ENCODE measurements around the gene FGD4. TPM values are rescaled to one million over a fixed set of nuclear protein-coding genes. Genes with fewer than 3 reads are reported as not detected.
"Not testable (repeated sequence)": the region's sequence is repeated elsewhere in the genome, so short reads cannot be mapped to it uniquely, and the experiment has no call there.

FGD4 gene
- total and polyA plus RNA-seq, 5 donors from 2014 or later = 0.02 to 0.67 TPM; not detected in 3

DNA sequence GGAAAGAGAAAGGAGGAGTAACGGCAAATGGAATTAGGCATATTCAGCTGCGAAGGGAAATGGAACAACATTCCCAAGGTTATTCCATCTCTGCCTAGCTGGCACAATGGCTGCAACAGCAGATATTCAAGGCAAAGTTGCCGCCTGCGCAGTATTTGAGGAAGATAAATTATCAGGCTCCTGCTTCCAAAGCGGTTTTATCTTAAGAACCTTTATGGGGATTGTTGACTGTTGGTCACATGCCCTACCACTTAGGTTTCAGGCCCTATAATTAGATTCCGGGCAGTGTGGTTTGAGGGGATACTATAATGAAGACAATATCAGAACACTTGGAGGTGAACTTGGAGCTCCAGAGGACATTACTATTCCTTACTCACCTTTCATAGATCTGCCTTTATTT, 99.7 kb downstream of the FGD4 start:
- no peaks in the 10 kb centered on the region for H3K36me3 Mint-ChIP-seq
- Histone ChIP-seq H3K27me3 (ENCODE audit: control insufficient read depth, insufficient read depth, low read length) (no peaks in the 10 kb centered on the region), H3K4me1 (ENCODE audit: control insufficient read depth, insufficient read depth, low read length, poor library complexity, severe bottlenecking) (no peaks in the 10 kb centered on the region), H3K36me3 (ENCODE audit: control insufficient read depth, insufficient read depth, low read length) (no peaks in the 10 kb centered on the region), H3K27ac (ENCODE audit: insufficient read depth, low read length, poor library complexity, severe bottlenecking) (no peak overlapping the region), H3K4me3 (ENCODE audit: low read depth, low read length) (no peak overlapping the region), H3K9me3 (ENCODE audit: control insufficient read depth in 2 of 2, low read length in 2 of 2) (no peaks in the 10 kb centered on the region)
- ATAC-seq (ENCODE audit: low read depth in 2 of 2) = no peak
- no peaks in the 10 kb centered on the region for H3K4me1 Mint-ChIP-seq
- no peak overlapping the region for H3K4me3 Mint-ChIP-seq
- no peak for DNase-seq
- H3K9me3 Mint-ChIP-seq = no peaks in the 10 kb centered on the region
- no peak overlapping the region for H3K27ac Mint-ChIP-seq
- peaks cover 9% of the 10 kb centered on the region for H3K27me3 Mint-ChIP-seq

DNA sequence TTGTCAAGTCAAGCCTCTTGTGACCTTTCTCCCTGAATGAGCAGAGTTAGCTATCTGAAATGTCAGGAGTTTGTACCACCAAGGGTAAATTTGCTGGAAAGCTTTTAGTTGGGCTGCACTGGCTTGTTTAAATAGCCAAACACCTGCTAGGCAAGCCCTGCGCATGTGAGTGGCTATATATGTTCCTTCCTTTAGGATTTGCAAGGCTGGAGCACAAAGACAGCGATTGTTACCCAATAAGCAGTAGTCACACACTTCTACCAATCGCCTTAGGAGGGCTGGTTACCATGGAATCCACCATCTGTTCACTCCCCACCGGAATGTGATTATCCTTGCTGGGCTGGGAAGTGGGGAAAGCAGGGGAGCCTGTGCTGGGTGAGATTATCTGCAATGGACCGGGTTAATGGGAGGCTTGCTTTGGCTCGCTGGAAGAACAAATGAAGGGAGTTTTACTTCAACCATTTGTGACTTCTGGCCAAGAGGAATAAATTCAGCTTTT, 102.5 kb downstream of the FGD4 start:
- Histone ChIP-seq H3K4me3 (ENCODE audit: low read depth, low read length) (no peak overlapping the region), H3K27ac (ENCODE audit: insufficient read depth, low read length, poor library complexity, severe bottlenecking) (no peak overlapping the region), H3K4me1 (ENCODE audit: control insufficient read depth, insufficient read depth, low read length, poor library complexity, severe bottlenecking) (no peaks in the 10 kb centered on the region), H3K27me3 (ENCODE audit: control insufficient read depth, insufficient read depth, low read length) (no peaks in the 10 kb centered on the region), H3K36me3 (ENCODE audit: control insufficient read depth, insufficient read depth, low read length) (no peaks in the 10 kb centered on the region), H3K9me3 (ENCODE audit: control insufficient read depth in 2 of 2, low read length in 2 of 2) (no peaks in the 10 kb centered on the region)
- no peak for ATAC-seq (ENCODE audit: low read depth in 2 of 2)
- DNase-seq = no peak
- Mint-ChIP-seq H3K27ac (no peak overlapping the region), H3K4me3 (no peak overlapping the region), H3K4me1 (no peaks in the 10 kb centered on the region), H3K36me3 (no peaks in the 10 kb centered on the region), H3K9me3 (no peaks in the 10 kb centered on the region), H3K27me3 (peaks cover 9% of the 10 kb centered on the region)

DNA sequence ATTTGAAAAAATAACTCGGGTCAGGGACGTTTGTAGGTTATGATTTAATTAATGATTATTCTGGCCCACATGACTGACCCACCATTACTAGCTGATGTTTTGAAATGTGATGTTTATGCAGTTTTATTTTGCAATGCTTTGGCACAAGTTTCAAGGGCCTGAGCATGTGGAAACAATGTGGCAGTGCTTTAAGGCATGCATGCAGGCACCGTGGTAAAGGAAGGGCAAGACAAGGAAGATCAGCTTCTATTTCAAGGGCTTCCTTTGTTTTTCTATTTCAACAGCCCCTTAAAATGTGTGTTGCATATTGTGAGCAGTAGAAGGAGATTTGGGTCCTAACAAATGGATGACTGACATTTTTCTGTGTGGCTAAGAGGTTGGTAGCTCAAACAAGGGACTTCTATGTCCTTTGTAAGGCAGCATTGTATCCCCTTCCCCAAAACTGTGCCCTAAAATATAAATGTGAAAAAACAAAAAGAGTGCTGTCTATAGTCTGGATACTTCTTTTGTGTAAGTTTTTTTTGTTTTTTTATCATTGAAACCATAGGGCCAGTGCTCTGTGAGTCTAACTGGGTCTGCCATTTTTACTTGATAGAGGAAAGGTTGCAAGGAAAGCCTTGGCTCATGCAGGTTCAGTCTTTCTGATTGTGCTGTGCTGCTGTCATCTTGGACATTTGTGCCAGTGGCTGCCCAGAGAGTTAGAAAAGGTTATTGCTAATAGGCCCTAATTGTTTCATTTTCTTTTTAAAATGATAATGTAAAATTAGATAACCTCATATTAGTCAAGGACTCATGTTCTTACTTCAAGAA, 103.5 kb downstream of the FGD4 start:
- Histone ChIP-seq H3K27ac (ENCODE audit: insufficient read depth, low read length, poor library complexity, severe bottlenecking) (no peak overlapping the region), H3K36me3 (ENCODE audit: control insufficient read depth, insufficient read depth, low read length) (no peaks in the 10 kb centered on the region), H3K4me1 (ENCODE audit: control insufficient read depth, insufficient read depth, low read length, poor library complexity, severe bottlenecking) (no peaks in the 10 kb centered on the region), H3K4me3 (ENCODE audit: low read depth, low read length) (no peak overlapping the region), H3K9me3 (ENCODE audit: control insufficient read depth in 2 of 2, low read length in 2 of 2) (no peaks in the 10 kb centered on the region), H3K27me3 (ENCODE audit: control insufficient read depth, insufficient read depth, low read length) (no peaks in the 10 kb centered on the region)
- DNase-seq (no peak), ATAC-seq (ENCODE audit: low read depth in 2 of 2) (no peak)
- Mint-ChIP-seq H3K27ac (no peak overlapping the region), H3K4me3 (no peak overlapping the region), H3K36me3 (no peaks in the 10 kb centered on the region), H3K4me1 (no peaks in the 10 kb centered on the region), H3K9me3 (no peaks in the 10 kb centered on the region), H3K27me3 (peaks cover 4% of the 10 kb centered on the region)

DNA sequence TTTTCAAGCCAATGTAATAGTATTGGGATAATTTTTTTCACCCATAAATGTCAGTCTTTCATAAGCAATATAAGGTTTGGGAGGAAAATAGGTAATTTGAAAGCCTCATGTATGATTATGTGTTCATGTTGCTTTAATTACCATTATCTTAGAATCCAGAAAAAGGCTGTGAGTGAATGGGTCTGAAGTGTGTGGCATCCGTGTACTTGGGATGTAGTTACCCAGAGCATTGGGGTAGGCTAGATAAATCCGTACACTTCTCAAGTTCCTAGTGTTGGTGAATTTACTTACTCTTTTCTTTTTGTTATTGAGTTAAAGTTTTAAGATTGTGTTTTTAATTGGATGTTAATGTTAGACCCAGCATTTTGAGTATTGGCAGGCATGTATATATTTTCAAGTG, 104.4 kb downstream of the FGD4 start:
- Histone ChIP-seq H3K9me3 (ENCODE audit: control insufficient read depth in 2 of 2, low read length in 2 of 2) (no peaks in the 10 kb centered on the region), H3K27me3 (ENCODE audit: control insufficient read depth, insufficient read depth, low read length) (no peaks in the 10 kb centered on the region), H3K4me3 (ENCODE audit: low read depth, low read length) (no peak overlapping the region), H3K27ac (ENCODE audit: insufficient read depth, low read length, poor library complexity, severe bottlenecking) (no peak overlapping the region), H3K36me3 (ENCODE audit: control insufficient read depth, insufficient read depth, low read length) (no peaks in the 10 kb centered on the region), H3K4me1 (ENCODE audit: control insufficient read depth, insufficient read depth, low read length, poor library complexity, severe bottlenecking) (no peaks in the 10 kb centered on the region)
- Mint-ChIP-seq H3K4me3 (no peak overlapping the region), H3K36me3 (no peaks in the 10 kb centered on the region), H3K4me1 (no peaks in the 10 kb centered on the region), H3K9me3 (no peaks in the 10 kb centered on the region), H3K27ac (no peak overlapping the region), H3K27me3 (peaks cover 4% of the 10 kb centered on the region)
- DNase-seq = no peak
- ATAC-seq (ENCODE audit: low read depth in 2 of 2) = no peak

DNA sequence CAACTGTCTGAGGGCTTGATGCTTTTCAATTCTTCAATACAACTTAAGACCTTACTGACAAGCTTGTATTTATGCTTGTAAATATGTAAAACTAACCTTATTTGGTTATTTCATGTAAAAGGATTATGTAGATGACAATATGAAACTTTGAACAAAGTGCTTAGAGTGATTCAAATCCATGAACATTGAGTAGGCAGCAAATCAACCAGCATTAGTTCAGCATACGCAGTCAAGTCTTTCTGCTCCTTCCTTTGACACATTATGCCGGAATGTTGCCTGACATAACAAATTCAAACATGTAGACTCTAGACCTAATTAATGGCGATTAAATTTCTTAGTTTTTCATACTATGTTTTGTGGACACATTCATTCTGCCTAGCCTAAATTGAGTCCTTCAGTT, 105.2 kb downstream of the FGD4 start:
- Mint-ChIP-seq H3K27me3 (peaks cover 4% of the 10 kb centered on the region), H3K4me1 (no peaks in the 10 kb centered on the region), H3K36me3 (no peaks in the 10 kb centered on the region), H3K9me3 (no peaks in the 10 kb centered on the region), H3K27ac (no peak overlapping the region), H3K4me3 (no peak overlapping the region)
- DNase-seq = no peak
- Histone ChIP-seq H3K4me3 (ENCODE audit: low read depth, low read length) (no peak overlapping the region), H3K27ac (ENCODE audit: insufficient read depth, low read length, poor library complexity, severe bottlenecking) (no peak overlapping the region), H3K27me3 (ENCODE audit: control insufficient read depth, insufficient read depth, low read length) (no peaks in the 10 kb centered on the region), H3K9me3 (ENCODE audit: control insufficient read depth in 2 of 2, low read length in 2 of 2) (no peaks in the 10 kb centered on the region), H3K36me3 (ENCODE audit: control insufficient read depth, insufficient read depth, low read length) (no peaks in the 10 kb centered on the region), H3K4me1 (ENCODE audit: control insufficient read depth, insufficient read depth, low read length, poor library complexity, severe bottlenecking) (no peaks in the 10 kb centered on the region)
- no peak for ATAC-seq (ENCODE audit: low read depth in 2 of 2)

DNA sequence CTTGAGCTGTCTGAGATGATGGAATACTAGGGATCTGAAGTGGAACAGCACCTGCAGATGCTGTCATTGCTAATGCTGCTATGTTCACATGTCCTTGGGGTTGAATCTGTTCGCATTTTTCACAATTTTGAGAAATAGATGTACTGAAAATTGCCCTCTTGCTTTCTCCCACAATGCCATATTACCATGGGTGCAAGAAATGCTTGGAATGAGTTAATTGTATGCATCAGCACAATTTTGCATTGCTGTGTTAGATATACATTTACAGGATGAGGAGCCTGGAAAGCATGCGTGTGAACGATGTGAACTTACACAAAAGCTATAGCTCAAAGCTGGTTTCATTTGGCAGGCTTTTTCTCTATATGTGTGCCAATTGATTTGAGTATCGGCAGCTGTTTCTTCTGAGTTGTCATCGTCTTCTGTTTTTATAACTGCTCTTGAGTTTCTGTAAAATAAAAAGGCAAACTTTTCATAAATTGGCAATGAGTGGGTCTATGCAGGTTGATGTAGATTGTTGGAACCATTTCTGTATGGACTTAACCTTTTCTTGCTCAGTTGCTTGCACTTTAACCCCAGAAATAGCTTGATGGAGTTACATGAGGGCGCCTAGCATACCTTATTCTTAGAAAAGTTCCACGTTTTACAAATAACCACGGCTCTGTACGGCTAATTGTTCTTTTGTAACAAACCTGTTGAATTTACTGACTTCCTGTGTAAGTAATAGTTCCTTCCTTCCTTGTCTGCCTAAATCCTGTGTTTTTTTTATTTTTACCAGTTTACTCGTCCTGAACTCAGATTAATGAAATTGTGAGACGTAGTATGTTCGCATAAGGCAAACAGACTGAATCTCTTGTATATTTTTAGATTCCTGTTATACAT, 105.9 kb downstream of the FGD4 start:
- no peak overlapping the region for H3K27ac ChIP-seq (ENCODE audit: insufficient read depth, low read length, poor library complexity, severe bottlenecking)
- no peak for ATAC-seq (ENCODE audit: low read depth in 2 of 2)
- no peaks in the 10 kb centered on the region for H3K4me1 ChIP-seq (ENCODE audit: control insufficient read depth, insufficient read depth, low read length, poor library complexity, severe bottlenecking)
- H3K9me3 ChIP-seq (ENCODE audit: control insufficient read depth in 2 of 2, low read length in 2 of 2) = no peaks in the 10 kb centered on the region
- no peak overlapping the region for H3K27ac Mint-ChIP-seq
- H3K27me3 ChIP-seq (ENCODE audit: control insufficient read depth, insufficient read depth, low read length) = no peaks in the 10 kb centered on the region
- H3K4me3 Mint-ChIP-seq = no peak overlapping the region
- no peak for DNase-seq
- no peaks in the 10 kb centered on the region for H3K4me1 Mint-ChIP-seq
- no peaks in the 10 kb centered on the region for H3K36me3 ChIP-seq (ENCODE audit: control insufficient read depth, insufficient read depth, low read length)
- H3K4me3 ChIP-seq (ENCODE audit: low read depth, low read length) = no peak overlapping the region
- peaks cover 4% of the 10 kb centered on the region for H3K27me3 Mint-ChIP-seq
- no peaks in the 10 kb centered on the region for H3K9me3 Mint-ChIP-seq
- H3K36me3 Mint-ChIP-seq = no peaks in the 10 kb centered on the region

DNA sequence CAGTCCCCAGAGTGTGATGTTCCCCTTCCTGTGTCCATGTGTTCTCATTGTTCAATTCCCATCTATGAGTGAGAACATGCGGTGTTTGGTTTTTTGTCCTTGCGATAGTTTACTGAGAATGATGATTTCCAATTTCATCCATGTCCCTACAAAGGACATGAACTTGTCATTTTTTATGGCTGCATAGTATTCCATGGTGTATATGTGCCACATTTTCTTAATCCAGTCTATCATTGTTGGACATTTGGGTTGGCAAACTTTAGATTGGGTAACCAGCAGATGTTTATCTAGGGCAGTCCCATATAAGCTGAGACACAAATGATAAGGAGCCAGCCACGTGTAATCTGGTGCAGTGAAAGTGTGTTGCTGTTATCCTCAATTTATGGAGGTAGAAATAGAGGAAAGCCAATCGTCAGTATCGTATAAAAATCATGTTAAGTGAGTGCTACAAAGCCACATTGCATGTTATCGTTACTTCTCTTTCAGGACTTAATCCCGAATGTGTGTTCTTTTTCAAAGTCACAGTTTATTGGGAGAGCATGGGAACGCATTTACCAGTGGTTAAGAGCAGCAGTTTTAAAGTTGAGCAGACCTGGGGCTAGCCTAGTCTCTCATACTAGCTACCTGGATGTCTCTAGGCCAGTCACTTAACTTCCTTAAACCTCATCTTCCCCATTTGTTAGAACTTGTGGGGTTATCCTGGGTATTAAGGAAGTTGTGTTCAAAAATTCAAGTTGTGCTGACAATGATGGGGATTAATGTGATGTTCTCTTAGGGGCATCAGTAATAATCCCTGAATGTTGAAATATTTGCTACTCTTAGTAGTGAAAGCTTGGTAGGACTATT, 108.0 kb downstream of the FGD4 start:
- not testable (repeated sequence) for H3K27ac Mint-ChIP-seq; H3K4me1 ChIP-seq (ENCODE audit: control insufficient read depth, insufficient read depth, low read length, poor library complexity, severe bottlenecking); H3K36me3 ChIP-seq (ENCODE audit: control insufficient read depth, insufficient read depth, low read length); H3K27ac ChIP-seq (ENCODE audit: insufficient read depth, low read length, poor library complexity, severe bottlenecking); H3K27me3 ChIP-seq (ENCODE audit: control insufficient read depth, insufficient read depth, low read length); H3K9me3 ChIP-seq (ENCODE audit: control insufficient read depth in 2 of 2, low read length in 2 of 2); ATAC-seq (ENCODE audit: low read depth in 2 of 2); H3K9me3 Mint-ChIP-seq; H3K4me3 ChIP-seq (ENCODE audit: low read depth, low read length); H3K27me3 Mint-ChIP-seq; H3K4me1 Mint-ChIP-seq; H3K4me3 Mint-ChIP-seq; DNase-seq; H3K36me3 Mint-ChIP-seq
